Neural progenitor cell (in vitro differentiated cells): ENCODE data around the gene SSBP2. TPM values are rescaled to one million over a fixed set of nuclear protein-coding genes. Genes with fewer than 3 reads are reported as not detected.

ENCODE experiments used
- DNase-seq: peaks from one replicate; pipeline ENCODE4 v3.0.0-alpha.2; 2016; ENCODE audit warnings: low spot score
- H2AFZ ChIP-seq: fragments of 200-600 bp; sonication (generic); replicated peaks from 2 replicates; pipeline ENCODE4 v1.6.1; 2016; ENCODE audit warnings: antibody characterized with exemption
- H3F3A ChIP-seq: fragments of 200-600 bp; sonication (generic); 2 replicates; pipeline ENCODE4 v1.6.1; 2016; ENCODE audit warnings: antibody characterized with exemption, low read depth
- H3K27ac ChIP-seq: fragments of 200-600 bp; sonication (generic); 2 replicates; pipeline ENCODE4 v1.5.1; 2016; ENCODE audit warnings: mild to moderate bottlenecking
- H3K27me3 ChIP-seq: fragments of 200-600 bp; sonication (generic); 2 replicates; pipeline ENCODE4 v1.6.1; 2016; ENCODE audit warnings: mild to moderate bottlenecking, moderate library complexity
- H3K36me3 ChIP-seq: fragments of 200-600 bp; sonication (generic); 2 replicates; pipeline ENCODE4 v1.5.1; 2016
- H3K4me1 ChIP-seq: fragments of 200-600 bp; sonication (generic); 2 replicates; pipeline ENCODE4 v1.6.1; 2016; ENCODE audit warnings: mixed run types
- H3K4me2 ChIP-seq: fragments of 200-600 bp; sonication (generic); 2 replicates; pipeline ENCODE4 v1.6.1; 2016
- H3K4me3 ChIP-seq: fragments of 200-600 bp; sonication (generic); 2 replicates; pipeline ENCODE4 v1.5.1; 2016
- H3K79me2 ChIP-seq: fragments of 200-600 bp; sonication (generic); 2 replicates; pipeline ENCODE4 v1.6.1; 2016; ENCODE audit warnings: low read depth
- H3K9ac ChIP-seq: fragments of 200-600 bp; sonication (generic); 2 replicates; pipeline ENCODE4 v1.6.1; 2016
- H3K9me3 ChIP-seq: fragments of 200-600 bp; sonication (generic); 2 replicates; pipeline ENCODE4 v1.5.1; 2016; ENCODE audit warnings: low read depth
- H4K20me1 ChIP-seq: fragments of 200-600 bp; sonication (generic); 2 replicates; pipeline ENCODE4 v1.6.1; 2016; ENCODE audit warnings: low read depth
- H3K27ac Mint-ChIP-seq: 3 replicates; pipeline ENCODE4 v1.8.0; 2021; ENCODE audit warnings: mixed read lengths
- H3K27me3 Mint-ChIP-seq: 2 replicates; pipeline ENCODE4 v1.8.0; 2022; ENCODE audit warnings: low read depth, mild to moderate bottlenecking, inconsistent platforms, moderate library complexity, mixed read lengths; ENCODE audit not compliant: insufficient read depth
- H3K36me3 Mint-ChIP-seq: 3 replicates; pipeline ENCODE4 v1.8.0; 2021; ENCODE audit warnings: mixed read lengths
- H3K4me1 Mint-ChIP-seq: 3 replicates; pipeline ENCODE4 v1.8.0; 2021; ENCODE audit warnings: mixed read lengths
- H3K4me3 Mint-ChIP-seq: 3 replicates; pipeline ENCODE4 v1.8.0; 2021; ENCODE audit warnings: mild to moderate bottlenecking, moderate library complexity, mixed read lengths
- H3K9me3 Mint-ChIP-seq: 3 replicates; pipeline ENCODE4 v1.8.0; 2020; ENCODE audit warnings: mixed read lengths
- CTCF ChIP-seq: fragments of 200-600 bp; sonication (generic); IDR thresholded peaks from 2 replicates; pipeline ENCODE4 v1.5.1; 2017; ENCODE audit warnings: antibody characterized with exemption, mild to moderate bottlenecking
- EZH2 ChIP-seq: fragments of 200-600 bp; sonication (generic); IDR thresholded peaks from 2 replicates; pipeline ENCODE4 v1.6.1; 2017; ENCODE audit warnings: antibody characterized with exemption, mild to moderate bottlenecking, moderate library complexity
- EZH2phosphoT487 ChIP-seq: fragments of 200-600 bp; sonication (generic); IDR thresholded peaks from 2 replicates; pipeline ENCODE4 v1.6.1; 2017; ENCODE audit warnings: antibody characterized with exemption
- total RNA-seq: library from RNA; depleted of rRNA; stranded (reverse); fragments of >200 nt; gene quantifications from 2 replicates; pipeline ENCODE4 v1.2.3, GENCODE V29; 2015; ENCODE audit warnings: low replicate concordance

SSBP2 gene
- total RNA-seq, 1 donor from 2014 or later, result 175 TPM

GRCh38 chr5:81779916-81780266 is 29.0 kb upstream of the SSBP2 start:
- H3K4me3 Mint-ChIP-seq, result no peak overlapping the region
- no peaks in the 10 kb centered on the region for H3K27me3 Mint-ChIP-seq
- H3K9ac ChIP-seq, result no peak overlapping the region
- no peak overlapping the region for H3K27ac Mint-ChIP-seq
- no peaks in the 10 kb centered on the region for H4K20me1 ChIP-seq
- H3K36me3 ChIP-seq, result no peaks in the 10 kb centered on the region
- H3K4me1 ChIP-seq, result peaks cover 7% of the 10 kb centered on the region
- H3K9me3 Mint-ChIP-seq, result no peaks in the 10 kb centered on the region
- peaks cover 23% of the 10 kb centered on the region for H3K4me1 Mint-ChIP-seq
- H2AFZ ChIP-seq, result no peak overlapping the region
- no peaks in the 10 kb centered on the region for H3K36me3 Mint-ChIP-seq
- no peak for TF ChIP-seq EZH2phosphoT487
- TF ChIP-seq CTCF, result no peak
- TF ChIP-seq EZH2, result no peak
- H3K27me3 ChIP-seq, result no peaks in the 10 kb centered on the region
- H3K4me3 ChIP-seq, result no peak overlapping the region
- no peaks in the 10 kb centered on the region for H3F3A ChIP-seq
- no peak overlapping the region for H3K27ac ChIP-seq
- no peak overlapping the region for H3K4me2 ChIP-seq
- H3K79me2 ChIP-seq, result no peaks in the 10 kb centered on the region
- no peaks in the 10 kb centered on the region for H3K9me3 ChIP-seq
- no peak for DNase-seq

DNA sequence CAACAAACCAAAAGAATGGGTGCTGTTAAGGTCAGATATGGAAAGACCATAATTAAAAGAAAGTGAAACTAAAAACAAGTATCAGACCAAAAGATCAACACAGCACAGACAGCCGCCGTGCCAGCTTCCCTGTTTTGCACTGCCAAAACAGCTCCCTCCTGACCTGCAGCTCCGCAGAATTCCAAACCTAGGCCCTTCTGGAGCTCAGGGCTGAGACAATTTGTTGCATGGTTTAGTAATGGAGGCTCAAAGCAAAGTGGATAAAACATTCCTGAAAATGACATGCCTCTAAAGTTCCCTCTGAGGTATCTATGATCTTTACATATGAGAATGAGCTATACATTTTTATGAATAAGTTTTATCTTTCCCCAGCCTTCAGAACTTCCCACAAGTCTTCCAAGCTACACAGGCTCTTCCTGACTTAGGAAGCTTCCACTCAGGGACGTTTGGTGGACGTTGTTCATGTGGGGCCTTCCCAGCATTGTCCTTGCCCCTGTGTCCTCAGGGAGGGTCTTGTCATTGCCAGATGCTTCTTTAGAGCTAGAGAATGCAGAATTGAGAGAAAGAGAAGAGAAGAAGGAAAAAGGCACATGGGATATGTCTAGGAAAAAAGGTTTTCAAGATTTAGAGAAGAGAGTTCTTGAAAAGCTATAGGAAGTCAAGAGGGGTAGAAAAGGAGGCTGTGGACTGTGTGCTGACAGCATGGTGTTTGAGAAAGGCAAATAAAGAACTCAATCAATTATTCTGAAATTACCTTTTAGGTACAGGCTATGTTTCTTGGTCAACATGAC is 28.4 kb upstream of the SSBP2 start:
- H2AFZ ChIP-seq, result peak overlapping the region; percentile 83

DNA sequence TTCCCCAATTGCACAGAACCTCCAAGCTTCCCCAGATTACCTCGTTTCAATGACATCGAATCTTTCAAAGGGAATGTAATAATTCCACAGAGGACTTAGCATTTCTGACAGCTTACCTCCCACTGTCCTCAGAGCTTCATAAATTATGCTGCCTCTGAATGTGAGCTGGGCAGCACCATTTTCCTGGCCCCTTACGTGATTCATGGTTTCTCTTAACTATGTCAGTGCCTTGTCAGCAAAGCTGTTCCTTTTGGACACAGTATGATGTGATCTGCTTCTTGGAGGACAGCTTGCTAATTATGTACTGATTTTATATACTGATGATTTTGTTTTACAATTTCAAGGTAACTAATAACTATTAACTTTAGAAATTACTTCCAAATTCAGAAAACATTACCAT is 27.7 kb upstream of the SSBP2 start:
- no peak overlapping the region for H2AFZ ChIP-seq
- H3K4me1 ChIP-seq, result peaks cover 6% of the 10 kb centered on the region
- TF ChIP-seq EZH2 (no peak), CTCF (no peak), EZH2phosphoT487 (no peak)
- H3K4me3 ChIP-seq, result no peak overlapping the region
- no peak for DNase-seq
- H3F3A ChIP-seq, result no peaks in the 10 kb centered on the region
- H3K27me3 ChIP-seq, result no peaks in the 10 kb centered on the region
- H3K9me3 Mint-ChIP-seq, result no peaks in the 10 kb centered on the region
- no peak overlapping the region for H3K4me3 Mint-ChIP-seq
- H3K9ac ChIP-seq, result no peak overlapping the region
- no peaks in the 10 kb centered on the region for H3K27me3 Mint-ChIP-seq
- H3K27ac ChIP-seq, result no peak overlapping the region
- no peak overlapping the region for H3K27ac Mint-ChIP-seq
- H3K9me3 ChIP-seq, result no peaks in the 10 kb centered on the region
- H3K4me1 Mint-ChIP-seq, result peaks cover 23% of the 10 kb centered on the region
- no peaks in the 10 kb centered on the region for H3K36me3 Mint-ChIP-seq
- H4K20me1 ChIP-seq, result no peaks in the 10 kb centered on the region
- H3K4me2 ChIP-seq, result no peak overlapping the region
- H3K79me2 ChIP-seq, result no peaks in the 10 kb centered on the region
- H3K36me3 ChIP-seq, result no peaks in the 10 kb centered on the region

More for the DNA sequence above, 28.4 kb upstream of the SSBP2 start:
- Histone ChIP-seq H3F3A (no peaks in the 10 kb centered on the region), H3K9me3 (no peaks in the 10 kb centered on the region), H4K20me1 (no peaks in the 10 kb centered on the region), H3K27me3 (no peaks in the 10 kb centered on the region), H3K36me3 (no peaks in the 10 kb centered on the region), H3K79me2 (no peaks in the 10 kb centered on the region), H3K4me1 (peaks cover 7% of the 10 kb centered on the region), H3K4me2 (no peak overlapping the region), H3K9ac (no peak overlapping the region), H3K27ac (no peak overlapping the region), H3K4me3 (no peak overlapping the region)
- Mint-ChIP-seq H3K27me3 (no peaks in the 10 kb centered on the region), H3K4me3 (no peak overlapping the region), H3K4me1 (peaks cover 23% of the 10 kb centered on the region), H3K9me3 (no peaks in the 10 kb centered on the region), H3K27ac (peak overlapping the region; percentile 6), H3K36me3 (no peaks in the 10 kb centered on the region)
- no peak for DNase-seq
- TF ChIP-seq CTCF (no peak), EZH2 (no peak), EZH2phosphoT487 (no peak)
